Coronary artery (tissue), 2 donors: ENCODE measurements around the gene IQCH.

Experiments
- DNase-seq: peaks from one replicate; pipeline ENCODE4 v3.0.0-alpha.2; 2017; ENCODE audit warnings: low spot score
- H3K27ac ChIP-seq, 2 donors: fragments of 200-600 bp; sonication (generic); one replicate each; pipeline ENCODE4 v1.5.1; 2016 to 2019
- H3K4me3 ChIP-seq: fragments of 200-600 bp; sonication (generic); 2 replicates; pipeline ENCODE4 v1.5.1; 2016; ENCODE audit warnings: mild to moderate bottlenecking, moderate library complexity
- CTCF ChIP-seq: fragments of 200-600 bp; sonication (generic); IDR thresholded peaks from one replicate; pipeline ENCODE4 v1.5.1; 2019; ENCODE audit warnings: antibody characterized with exemption

IQCH gene

GRCh38 chr15:67508407-67508806, 253.8 kb downstream of the IQCH start:
- no peak overlapping the region for H3K27ac ChIP-seq
- no peak for DNase-seq
- no peak for TF ChIP-seq CTCF

GRCh38 chr15:67509918-67510317, 255.3 kb downstream of the IQCH start:
- TF ChIP-seq CTCF: no peak
- no peak for DNase-seq
- Histone ChIP-seq H3K27ac (no peak overlapping the region), H3K4me3 (no peak overlapping the region)

More at GRCh38 chr15:67508407-67508806, 253.8 kb downstream of the IQCH start:
- no peak overlapping the region for H3K4me3 ChIP-seq

- DNase-seq: no peak
Observed at GRCh38 chr15:67510597-67511190, 256.1 kb downstream of the IQCH start.

GRCh38 chr15:67511606-67512005, 257.0 kb downstream of the IQCH start:
- H3K27ac ChIP-seq: no peak overlapping the region
- TF ChIP-seq CTCF: no peak
- H3K4me3 ChIP-seq: no peak overlapping the region
- no peak for DNase-seq

More at GRCh38 chr15:67510597-67511190, 256.1 kb downstream of the IQCH start:
- no peak overlapping the region for H3K4me3 ChIP-seq
- no peak overlapping the region for H3K27ac ChIP-seq
- no peak for TF ChIP-seq CTCF

- no peak for DNase-seq
- no peak overlapping the region for H3K4me3 ChIP-seq
- TF ChIP-seq CTCF: no peak
- H3K27ac ChIP-seq: no peak overlapping the region
Observed at GRCh38 chr15:67512140-67512539, 257.6 kb downstream of the IQCH start.

GRCh38 chr15:67512933-67513714, 258.5 kb downstream of the IQCH start:
- H3K4me3 ChIP-seq: no peak overlapping the region
- no peak overlapping the region for H3K27ac ChIP-seq
- TF ChIP-seq CTCF: no peak
- no peak for DNase-seq

- no peak overlapping the region for H3K4me3 ChIP-seq
- no peak for DNase-seq
Observed at GRCh38 chr15:67515090-67515489, 260.5 kb downstream of the IQCH start.

More at GRCh38 chr15:67515090-67515489, 260.5 kb downstream of the IQCH start:
- no peak for TF ChIP-seq CTCF
- H3K27ac ChIP-seq: no peak overlapping the region
